Suprapubic skin (tissue), 4 donors: ENCODE data around the gene RBM45. TPM values are rescaled to one million over a fixed set of nuclear protein-coding genes. Genes with fewer than 3 reads are reported as not detected.

Experiments
- DNase-seq, 2 donors: peaks; one replicate each; pipeline ENCODE4 v3.0.0-alpha.2; 2019; ENCODE audit warnings: low spot score in 2 of 2
- H3K27ac ChIP-seq: fragments of 200-600 bp; sonication (generic); one replicate; pipeline ENCODE4 v1.5.1; 2019
- H3K27me3 ChIP-seq: fragments of 200-600 bp; sonication (generic); one replicate; pipeline ENCODE4 v1.5.1; 2019
- H3K36me3 ChIP-seq: fragments of 200-600 bp; sonication (generic); one replicate; pipeline ENCODE4 v1.5.1; 2019
- H3K4me1 ChIP-seq: fragments of 200-600 bp; sonication (generic); one replicate; pipeline ENCODE4 v1.5.1; 2019
- H3K4me3 ChIP-seq: fragments of 200-600 bp; sonication (generic); one replicate; pipeline ENCODE4 v1.5.1; 2019; ENCODE audit warnings: mild to moderate bottlenecking
- H3K9me3 ChIP-seq: fragments of 200-600 bp; sonication (generic); one replicate; pipeline ENCODE4 v1.5.1; 2019
- CTCF ChIP-seq, 2 donors: fragments of 200-600 bp in 1 of 2; fragments of 450-650 bp in 1 of 2; sonication (generic) in 1 of 2; IDR thresholded peaks; one replicate each; pipeline ENCODE4 v1.5.1; 2016 to 2019; ENCODE audit warnings: antibody characterized with exemption in 2 of 2, mild to moderate bottlenecking in 1 of 2, moderate library complexity in 1 of 2
- EP300 ChIP-seq: sonication (generic); formaldehyde crosslinking; IDR thresholded peaks from one replicate; pipeline ENCODE4 v1.6.1; 2017; ENCODE audit warnings: antibody characterized with exemption
- POLR2A ChIP-seq, 2 donors: fragments of 450-650 bp; IDR thresholded peaks; one replicate each; pipeline ENCODE4 v1.6.1; 2017; ENCODE audit warnings: antibody characterized with exemption in 2 of 2, mild to moderate bottlenecking in 2 of 2, moderate library complexity in 2 of 2
- POLR2AphosphoS5 ChIP-seq, 3 donors: sonication (generic); formaldehyde crosslinking; IDR thresholded peaks; one replicate each; pipeline ENCODE4 v1.6.1; 2017; ENCODE audit warnings: antibody characterized with exemption in 3 of 3
- WGBS: methylation state at CpG from one replicate; pipeline ENCODE4 v1.1.5; 2018; 5-methylcytosine and 5-hydroxymethylcytosine counted together
- total RNA-seq, 4 donors: library from RNA; depleted of rRNA; stranded (reverse); fragments of >200 nt; gene quantifications; one replicate each; pipeline ENCODE4 v1.1.0, GENCODE V29; 2016

RBM45 gene
- total RNA-seq, 4 donors from 2014 or later: 7.0 to 11.7 (median 10.5) TPM

- TF ChIP-seq CTCF (IDR thresholded peaks at IDR 0.05) (no peak), POLR2AphosphoS5 (IDR thresholded peaks at IDR 0.05) (no peak), POLR2A (IDR thresholded peaks at IDR 0.05) (no peak)
- Histone ChIP-seq H3K9me3 (no peaks in the 10 kb centered on the region), H3K4me3 (no peak overlapping the region), H3K27me3 (no peaks in the 10 kb centered on the region), H3K36me3 (peaks cover 74% of the 10 kb centered on the region), H3K4me1 (no peaks in the 10 kb centered on the region), H3K27ac (no peak overlapping the region)
- DNase-seq: no peak
Measured at GRCh38 chr2:178125125-178125524, 12.9 kb downstream of the RBM45 start.

GRCh38 chr2:178125862-178126261 lies 13.6 kb downstream of the RBM45 start:
- WGBS: 73% methylated on average over 5 of the region's 5 CpGs
- TF ChIP-seq EP300 (no peak), CTCF (IDR thresholded peaks at IDR 0.05) (no peak), POLR2AphosphoS5 (IDR thresholded peaks at IDR 0.05) (no peak), POLR2A (IDR thresholded peaks at IDR 0.05) (no peak)
- no peak for DNase-seq
- H3K4me3 ChIP-seq: no peak overlapping the region
- no peaks in the 10 kb centered on the region for H3K27me3 ChIP-seq
- H3K9me3 ChIP-seq: no peaks in the 10 kb centered on the region
- H3K27ac ChIP-seq: no peak overlapping the region
- H3K4me1 ChIP-seq: no peaks in the 10 kb centered on the region
- peaks cover 69% of the 10 kb centered on the region for H3K36me3 ChIP-seq

- peaks cover 45% of the 10 kb centered on the region for H3K36me3 ChIP-seq
Measured at GRCh38 chr2:178128836-178129630, 16.8 kb downstream of the RBM45 start.

GRCh38 chr2:178136321-178137025 lies 24.2 kb downstream of the RBM45 start:
- Histone ChIP-seq H3K36me3 (peaks cover 24% of the 10 kb centered on the region), H3K27ac (no peak overlapping the region), H3K4me1 (no peaks in the 10 kb centered on the region), H3K4me3 (no peak overlapping the region), H3K9me3 (no peaks in the 10 kb centered on the region), H3K27me3 (no peaks in the 10 kb centered on the region)
- DNase-seq: no peak
- 97% methylated on average over 5 of the region's 5 CpGs for WGBS
- TF ChIP-seq EP300 (no peak), POLR2AphosphoS5 (IDR thresholded peaks at IDR 0.05) (no peak), POLR2A (IDR thresholded peaks at IDR 0.05) (no peak), CTCF (IDR thresholded peaks at IDR 0.05) (no peak)

More at GRCh38 chr2:178128836-178129630, 16.8 kb downstream of the RBM45 start:
- DNase-seq: no peak
- Histone ChIP-seq H3K4me1 (no peaks in the 10 kb centered on the region), H3K27me3 (no peaks in the 10 kb centered on the region), H3K4me3 (no peak overlapping the region), H3K27ac (no peak overlapping the region), H3K9me3 (no peaks in the 10 kb centered on the region)
- 93% methylated on average over 5 of the region's 5 CpGs for WGBS
- no peak for TF ChIP-seq CTCF (IDR thresholded peaks at IDR 0.05)
- TF ChIP-seq POLR2A (IDR thresholded peaks at IDR 0.05): no peak
- no peak for TF ChIP-seq EP300
- TF ChIP-seq POLR2AphosphoS5 (IDR thresholded peaks at IDR 0.05): no peak
